H1 (cell line): Measurements from ENCODE around the gene CCDC110. TPM values are rescaled to one million over a fixed set of nuclear protein-coding genes. Genes with fewer than 3 reads are reported as not detected.

Experiments
- CTCF ChIA-PET: fragments of 300-600 bp; sonication (Branson Sonifier 250); formaldehyde crosslinking; loops from one replicate; lab custom pipeline; 2021; ENCODE audit not compliant: partially characterized antibody; lab: Charles Lee
- POLR2A ChIA-PET: fragments of 300-600 bp; sonication (Branson Sonifier 250); formaldehyde crosslinking; loops from one replicate; lab custom pipeline; 2021; ENCODE audit warnings: inconsistent platforms; ENCODE audit not compliant: partially characterized antibody; lab: Charles Lee
- DNase-seq, 2 experiments: peaks; one replicate each; pipeline versions ENCODE4 v3.0.0 to v3.0.0-alpha.2; 2010 to 2022; ENCODE audit warnings: low spot score in 2 of 2, low read depth in 1 of 2, mixed read lengths in 1 of 2
- FAIRE-seq: peaks from 2 replicates; lab custom pipeline; 2011; peaks lifted over from hg19 to GRCh38; lab: Jason Lieb, UNC
- H2AFZ ChIP-seq: 2 replicates; pipeline ENCODE4 v1.8.1; 2012; ENCODE audit warnings: low read length, inconsistent platforms
- H2AK5ac ChIP-seq: 2 replicates; pipeline ENCODE4 v1.6.1; 2013; ENCODE audit warnings: low read depth, low read length
- H2BK120ac ChIP-seq: replicated peaks from 2 replicates; pipeline ENCODE3; 2013; ENCODE audit warnings: low read depth, low read length, inconsistent platforms
- H2BK12ac ChIP-seq: 2 replicates; pipeline ENCODE4 v1.6.1; 2013; ENCODE audit warnings: low read depth, low read length
- H2BK15ac ChIP-seq: 2 replicates; pipeline ENCODE4 v1.6.1; 2013; ENCODE audit warnings: low read length
- H2BK20ac ChIP-seq: 2 replicates; pipeline ENCODE4 v1.6.1; 2013; ENCODE audit warnings: low read length
- H2BK5ac ChIP-seq: 2 replicates; pipeline ENCODE4 v1.6.1; 2013; ENCODE audit warnings: low read depth, low read length
- H3K14ac ChIP-seq: 2 replicates; pipeline ENCODE4 v1.6.1; 2013; ENCODE audit warnings: inconsistent platforms; ENCODE audit not compliant: insufficient read length
- H3K18ac ChIP-seq: 2 replicates; pipeline ENCODE4 v1.6.1; 2013; ENCODE audit warnings: low read length; ENCODE audit errors: extremely low read depth
- H3K23ac ChIP-seq: 2 replicates; pipeline ENCODE4 v1.6.1; 2013; ENCODE audit warnings: inconsistent platforms; ENCODE audit not compliant: insufficient read length
- H3K23me2 ChIP-seq: 2 replicates; pipeline ENCODE4 v1.6.1; 2013; ENCODE audit warnings: low read depth, low read length
- H3K27ac ChIP-seq: 2 replicates; pipeline ENCODE4 v1.6.1; 2011; ENCODE audit warnings: low read depth, low read length, inconsistent platforms
- H3K27me3 ChIP-seq, 4 experiments: replicated peaks in 1 of 4; 1 replicate in 1 of 4; 2 replicates in 3 of 4; pipeline versions ENCODE4 v1.6.1 to v1.8.1; 2011 to 2013; ENCODE audit warnings: low read length in 3 of 4, mild to moderate bottlenecking in 3 of 4, inconsistent platforms in 2 of 4, mixed read lengths in 2 of 4, moderate library complexity in 1 of 4; ENCODE audit not compliant: control insufficient read depth in 3 of 4, insufficient read depth in 3 of 4; ENCODE audit errors: extremely low read depth in 1 of 4
- H3K36me3 ChIP-seq, 4 experiments: 2 replicates each; pipeline versions ENCODE4 v1.6.1 to v1.8.1; 2011 to 2013; ENCODE audit warnings: mild to moderate bottlenecking in 4 of 4, low read length in 3 of 4, moderate library complexity in 2 of 4, control low read depth in 1 of 4, inconsistent platforms in 1 of 4; ENCODE audit not compliant: insufficient read depth in 4 of 4, control insufficient read depth in 2 of 4
- H3K4ac ChIP-seq: replicated peaks from 2 replicates; pipeline ENCODE3; 2013; ENCODE audit warnings: low read length, low read depth, mixed read lengths, inconsistent platforms; ENCODE audit not compliant: insufficient read length
- H3K4me1 ChIP-seq, 4 experiments: replicated peaks in 1 of 4; 1 replicate in 1 of 4; 2 replicates in 3 of 4; pipeline versions ENCODE4 v1.6.1 to v1.8.1; 2011 to 2013; ENCODE audit warnings: low read length in 3 of 4, inconsistent platforms in 2 of 4, mixed read lengths in 1 of 4; ENCODE audit not compliant: insufficient read depth in 4 of 4, control insufficient read depth in 3 of 4
- H3K4me2 ChIP-seq, 2 experiments: 2 replicates each; pipeline versions ENCODE4 v1.6.1 to v1.8.1; 2011 to 2013; ENCODE audit warnings: low read depth in 2 of 2, low read length in 2 of 2, control low read depth in 1 of 2, inconsistent platforms in 1 of 2, mild to moderate bottlenecking in 1 of 2; ENCODE audit not compliant: insufficient read depth in 1 of 2
- H3K4me3 ChIP-seq, 4 experiments: fragments of 200-600, 300-600 bp in 1 of 4; sonication (generic), shearing (Covaris generic), sonication (Bioruptor Twin) in 1 of 4; 2 replicates each; pipeline versions ENCODE4 v1.5.1 to v1.8.1; 2011 to 2016; ENCODE audit warnings: low read length in 4 of 4, low read depth in 3 of 4, control low read depth in 2 of 4, inconsistent platforms in 2 of 4, mild to moderate bottlenecking in 2 of 4, mixed read lengths in 1 of 4, moderate library complexity in 1 of 4; ENCODE audit not compliant: insufficient read depth in 2 of 4; ENCODE audit errors: extremely low read depth in 1 of 4
- H3K56ac ChIP-seq: replicated peaks from 2 replicates; pipeline ENCODE3; 2013; ENCODE audit warnings: low read depth, mild to moderate bottlenecking, mixed read lengths, low read length, inconsistent platforms; ENCODE audit not compliant: insufficient read length
- H3K79me1 ChIP-seq: 2 replicates; pipeline ENCODE4 v1.6.1; 2013; ENCODE audit warnings: low read depth, low read length, control low read depth
- H3K79me2 ChIP-seq, 2 experiments: 2 replicates each; pipeline versions ENCODE4 v1.6.1 to v1.8.1; 2012 to 2013; ENCODE audit warnings: low read length in 2 of 2, mild to moderate bottlenecking in 2 of 2, inconsistent platforms in 1 of 2; ENCODE audit not compliant: insufficient read depth in 2 of 2, control insufficient read depth in 1 of 2
- H3K9ac ChIP-seq, 4 experiments: replicated peaks in 1 of 4; 1 replicate in 1 of 4; 2 replicates in 3 of 4; pipeline versions ENCODE4 v1.6.1 to v1.8.1; 2011 to 2013; ENCODE audit warnings: low read depth in 3 of 4, low read length in 3 of 4, control low read depth in 2 of 4, mild to moderate bottlenecking in 2 of 4, moderate library complexity in 2 of 4, inconsistent platforms in 1 of 4; ENCODE audit errors: extremely low read depth in 1 of 4
- H3K9me3 ChIP-seq, 2 experiments: 2 replicates each; pipeline versions ENCODE4 v1.6.1 to v1.8.1; 2012 to 2013; ENCODE audit warnings: mild to moderate bottlenecking in 2 of 2, moderate library complexity in 2 of 2, control low read depth in 1 of 2, inconsistent platforms in 1 of 2, low read depth in 1 of 2, low read length in 1 of 2, mixed read lengths in 1 of 2; ENCODE audit not compliant: insufficient read depth in 2 of 2
- H4K20me1 ChIP-seq, 2 experiments: replicated peaks in 1 of 2; 2 replicates each; pipeline versions ENCODE3 to v1.8.1; 2011 to 2013; ENCODE audit warnings: inconsistent platforms in 2 of 2, low read length in 2 of 2, mild to moderate bottlenecking in 1 of 2; ENCODE audit not compliant: insufficient read depth in 2 of 2, control insufficient read depth in 1 of 2
- H4K5ac ChIP-seq: 2 replicates; pipeline ENCODE4 v1.6.1; 2013; ENCODE audit warnings: low read length, low read depth, mixed read lengths, inconsistent platforms; ENCODE audit not compliant: insufficient read length
- H4K8ac ChIP-seq: 2 replicates; pipeline ENCODE4 v1.8.0; 2013; ENCODE audit warnings: mild to moderate bottlenecking, moderate library complexity, low read length, inconsistent platforms; ENCODE audit not compliant: insufficient read depth; ENCODE audit errors: extremely low read depth
- H4K91ac ChIP-seq: replicated peaks from 2 replicates; pipeline ENCODE3; 2013; ENCODE audit warnings: low read length, mixed read lengths, inconsistent platforms; ENCODE audit not compliant: insufficient read length
- BACH1 ChIP-seq: IDR thresholded peaks from 2 replicates; pipeline ENCODE4 v1.6.1; 2012; ENCODE audit warnings: low read length, improper control_type of control experiment
- CHD2 ChIP-seq: IDR thresholded peaks from 2 replicates; pipeline ENCODE4 v1.6.1; 2012; ENCODE audit warnings: low read length, improper control_type of control experiment
- CTCF ChIP-seq, 3 experiments: IDR thresholded peaks; 1 replicate in 2 of 3; 2 replicates in 1 of 3; pipeline versions ENCODE4 v1.5.1 to v1.6.1; 2011; ENCODE audit warnings: low read length in 3 of 3, mild to moderate bottlenecking in 3 of 3, inconsistent platforms in 2 of 3, low read depth in 1 of 3, moderate library complexity in 1 of 3; ENCODE audit not compliant: insufficient read depth in 1 of 3; ENCODE audit errors: control extremely low read depth in 1 of 3
- E2F6 ChIP-seq: IDR thresholded peaks from 2 replicates; pipeline ENCODE4 v1.6.1; 2012; ENCODE audit warnings: inconsistent platforms
- EZH2 ChIP-seq: fragments of 200-600 bp; sonication (generic); IDR thresholded peaks from 2 replicates; pipeline ENCODE4 v1.7.1; 2012; ENCODE audit warnings: low read depth, mild to moderate bottlenecking, moderate library complexity, low read length, inconsistent platforms; ENCODE audit not compliant: severe bottlenecking
- JUN ChIP-seq: IDR thresholded peaks from 2 replicates; pipeline ENCODE4 v1.6.1; 2011; ENCODE audit warnings: low read depth, mild to moderate bottlenecking, improper control_type of control experiment, low read length
- NRF1 ChIP-seq: IDR thresholded peaks from 2 replicates; pipeline ENCODE4 v1.6.1; 2011; ENCODE audit warnings: mild to moderate bottlenecking, low read depth, low read length, improper control_type of control experiment
- RFX5 ChIP-seq: IDR thresholded peaks from 2 replicates; pipeline ENCODE4 v1.6.1; 2011; ENCODE audit warnings: low read depth, low read length, improper control_type of control experiment, borderline replicate concordance
- TEAD4 ChIP-seq: IDR thresholded peaks from 2 replicates; pipeline ENCODE4 v1.6.1; 2012; ENCODE audit warnings: low read depth, low read length, inconsistent platforms, mixed read lengths
- ZNF274 ChIP-seq: IDR thresholded peaks from 2 replicates; pipeline ENCODE4 v1.7.0; 2012; ENCODE audit warnings: low read length, borderline replicate concordance; ENCODE audit errors: extremely low read depth
- WGBS, 2 experiments: shearing (Covaris generic) in 1 of 2; methylation state at CpG; one replicate each; pipeline versions ENCODE4 v1.1.6 to v1.1.7; 2013 to 2015; ENCODE audit warnings: low lambda C conversion rate in 2 of 2, mixed read lengths in 2 of 2, inconsistent platforms in 1 of 2, low coverage in 1 of 2, missing lambda C conversion rate in 1 of 2; ENCODE audit not compliant: insufficient replicate concordance in 2 of 2, insufficient coverage in 1 of 2, insufficient read length in 1 of 2; ENCODE audit errors: extremely low coverage in 1 of 2, missing lambda C conversion rate in 1 of 2; 5-methylcytosine and 5-hydroxymethylcytosine counted together
- polyA plus RNA-seq, 7 experiments: library from polyadenylated mRNA; depleted of rRNA in 3 of 7; stranded (reverse) in 5 of 7; unstranded in 2 of 7; fragments of >200 nt in 5 of 7; fragments of 200-250 nt in 2 of 7; gene quantifications; 1 replicate in 5 of 7; 2 replicates in 1 of 7; 4 replicates in 1 of 7; pipeline versions ENCODE4 v1.2.1 to v1.2.3, GENCODE V29; 2011 to 2013; ENCODE audit warnings: missing spikeins in 2 of 7, mixed read lengths in 2 of 7
- total RNA-seq: library from RNA; stranded (reverse); fragmentation: NEBNext Ultra II Directional; extraction: Animal tissue kit (Norgen Biotek cat#: 25700); gene quantifications from 2 replicates; pipeline ENCODE4 v1.2.1, GENCODE V29; 2021

The CCDC110 gene
- total and polyA plus RNA-seq, 2 of the 8 experiments (the other 6 are each of a cell fraction or from before 2014, with no cell fraction given), result 0.33 to 3.1 TPM

GRCh38 chr4:185469580-185470154 lies 1.9 kb downstream of the CCDC110 start:
- no peaks in the 10 kb centered on the region for H3K79me1 ChIP-seq
- no peak overlapping the region for H2AFZ ChIP-seq
- no peak overlapping the region for H3K27ac ChIP-seq
- H2AK5ac ChIP-seq, result no peak overlapping the region
- peaks cover 0 to 3% (median under 1%) of the 10 kb centered on the region in 4 experiments; a peak in 5 of 7 replicates for H3K4me1 ChIP-seq
- CTCF ChIA-PET, result interaction anchor here (0.7 to 1.8 kb wide), 3 partner anchors 128 to 567 kb away, joined by 3 to 6 read pairs (median 4); no protein-coding TSS in a partner anchor
- H3K9me3 ChIP-seq, result no peaks in the 10 kb centered on the region
- no peak overlapping the region for H2BK120ac ChIP-seq
- peaks cover 5% of the 10 kb centered on the region for H3K23me2 ChIP-seq
- no peak overlapping the region for H2BK20ac ChIP-seq
- no peak overlapping the region for H2BK15ac ChIP-seq
- WGBS, 2 experiments, result 84% methylated on average over 9 of the region's 9 CpGs; no CpG with 5 or more reads in 1 of the 2 experiments
- H4K20me1 ChIP-seq, result no peaks in the 10 kb centered on the region
- H3K4me2 ChIP-seq, result no peak overlapping the region; a peak in 1 of 4 replicates
- no peak for FAIRE-seq
- H3K79me2 ChIP-seq, result no peaks in the 10 kb centered on the region
- no peak overlapping the region for H4K8ac ChIP-seq
- H3K36me3 ChIP-seq, result no peaks in the 10 kb centered on the region
- no peak overlapping the region for H4K5ac ChIP-seq
- no peak overlapping the region for H3K56ac ChIP-seq
- no peak overlapping the region for H2BK12ac ChIP-seq
- no peak overlapping the region for H3K9ac ChIP-seq
- peak in 1 of 2 experiments; percentile 49 for DNase-seq
- no peak overlapping the region for H2BK5ac ChIP-seq
- no peak overlapping the region for H3K4ac ChIP-seq
- H3K23ac ChIP-seq, result no peak overlapping the region
- H3K18ac ChIP-seq, result no peak overlapping the region
- no peak overlapping the region for H4K91ac ChIP-seq
- H3K14ac ChIP-seq, result no peak overlapping the region
- no peak overlapping the region for H3K4me3 ChIP-seq
- H3K27me3 ChIP-seq, result peaks cover 0 to 4% (median 0%) of the 10 kb centered on the region in 4 experiments; a peak in 2 of 7 replicates
- POLR2A ChIA-PET, result no interaction called here
- no peak for TF ChIP-seq BACH1
- no peak for TF ChIP-seq EZH2
- TF ChIP-seq JUN, result no peak
- TF ChIP-seq CTCF (IDR thresholded peaks at IDR 0.05; ENCODE audit: control extremely low read depth in 1 of 3, insufficient read depth in 1 of 3, low read depth in 1 of 3, low read length in 3 of 3), result no peak
- TF ChIP-seq CHD2, result no peak
- no peak for TF ChIP-seq E2F6
- no peak for TF ChIP-seq ZNF274
- no peak for TF ChIP-seq RFX5
- no peak for TF ChIP-seq NRF1
- TF ChIP-seq TEAD4, result no peak
